HepG2 (cell line): Measurements from ENCODE around the gene SPATA33. TPM values are rescaled to one million over a fixed set of nuclear protein-coding genes. Genes with fewer than 3 reads are reported as not detected.

Source experiments
- AGO1 ChIP-seq: fragments of 200-400 bp; formaldehyde crosslinking; IDR thresholded peaks from 2 replicates; pipeline ENCODE4 v1.6.1; 2017; ENCODE audit warnings: mild to moderate bottlenecking, low read depth, low read length, moderate library complexity; ENCODE audit not compliant: poor library complexity, severe bottlenecking
- ATM ChIP-seq: fragments of 450-650 bp; IDR thresholded peaks from 2 replicates; pipeline ENCODE4 v1.7.1; 2017; ENCODE audit warnings: mild to moderate bottlenecking, borderline replicate concordance
- ATRX ChIP-seq: sonication (generic); formaldehyde crosslinking; IDR thresholded peaks from 2 replicates; pipeline ENCODE4 v1.4.0; 2020; ENCODE audit warnings: missing genetic modification reagents, borderline replicate concordance
- BCLAF1 ChIP-seq: fragments of 450-650 bp; IDR thresholded peaks from 2 replicates; pipeline ENCODE4 v1.6.1; 2017; ENCODE audit warnings: mild to moderate bottlenecking
- DMAP1 ChIP-seq: IDR thresholded peaks from 2 replicates; pipeline ENCODE4 v1.6.1; 2016
- ETV5 ChIP-seq: IDR thresholded peaks from 2 replicates; pipeline ENCODE4 v1.6.1; 2018; ENCODE audit warnings: missing biosample characterization, missing genetic modification reagents, inconsistent platforms, borderline replicate concordance
- EZH2 ChIP-seq: conservative IDR thresholded peaks from 2 replicates; pipeline ENCODE4 v1.6.1; 2012; ENCODE audit warnings: mild to moderate bottlenecking, low read depth, low read length, moderate library complexity
- HDAC2 ChIP-seq: sonication (generic); formaldehyde crosslinking; IDR thresholded peaks from 2 replicates; pipeline ENCODE4 v1.4.0; 2020; ENCODE audit warnings: missing genetic modification reagents
- MAFG ChIP-seq: sonication (generic); formaldehyde crosslinking; IDR thresholded peaks from 2 replicates; pipeline ENCODE4 v1.5.1; 2020; ENCODE audit warnings: mild to moderate bottlenecking, missing genetic modification reagents
- MIER2 ChIP-seq: IDR thresholded peaks from 2 replicates; pipeline ENCODE4 v1.6.1; 2016; ENCODE audit warnings: missing biosample characterization, missing genetic modification reagents
- NFKB2 ChIP-seq: sonication (generic); formaldehyde crosslinking; IDR thresholded peaks from 2 replicates; pipeline ENCODE4 v1.4.0; 2020; ENCODE audit warnings: missing genetic modification reagents, borderline replicate concordance
- PITX1 ChIP-seq: sonication (generic); formaldehyde crosslinking; IDR thresholded peaks from 2 replicates; pipeline ENCODE4 v1.5.1; 2020; ENCODE audit warnings: mild to moderate bottlenecking, missing genetic modification reagents
- PRDM15 ChIP-seq: sonication (generic); formaldehyde crosslinking; IDR thresholded peaks from 2 replicates; pipeline ENCODE4 v1.4.0; 2020; ENCODE audit warnings: missing genetic modification reagents
- RARA ChIP-seq: IDR thresholded peaks from 2 replicates; pipeline ENCODE4 v1.6.1; 2016; ENCODE audit warnings: missing genetic modification reagents, missing compliant biosample characterization
- SOX5 ChIP-seq: IDR thresholded peaks from 2 replicates; pipeline ENCODE4 v1.6.1; 2016; ENCODE audit warnings: borderline replicate concordance
- THRA ChIP-seq: sonication (generic); formaldehyde crosslinking; IDR thresholded peaks from 2 replicates; pipeline ENCODE4 v1.4.0; 2020; ENCODE audit warnings: missing genetic modification reagents, borderline replicate concordance
- ZFY ChIP-seq: sonication (generic); formaldehyde crosslinking; IDR thresholded peaks from 2 replicates; pipeline ENCODE4 v1.4.0; 2020; ENCODE audit warnings: missing genetic modification reagents
- ZNF256 ChIP-seq: sonication (generic); formaldehyde crosslinking; conservative IDR thresholded peaks from 2 replicates; pipeline ENCODE4 v1.4.0; 2020; ENCODE audit warnings: missing genetic modification reagents
- ZNF281 ChIP-seq: sonication (generic); formaldehyde crosslinking; IDR thresholded peaks from 2 replicates; pipeline ENCODE4 v1.4.0; 2020; ENCODE audit warnings: missing genetic modification reagents, borderline replicate concordance
- ZNF430 ChIP-seq: sonication (generic); formaldehyde crosslinking; IDR thresholded peaks from 2 replicates; pipeline ENCODE4 v1.9.0; 2021; ENCODE audit warnings: mild to moderate bottlenecking, missing genetic modification reagents
- polyA plus RNA-seq, 8 experiments: library from polyadenylated mRNA; depleted of rRNA in 3 of 8; stranded (reverse) in 7 of 8; unstranded in 1 of 8; fragments of >200 nt; fragmentation: Illumina TruSeq in 4 of 8; extraction: Trizol in 4 of 8; gene quantifications; 2 replicates each; pipeline versions ENCODE4 v1.2.1 to v1.2.3, GENCODE V29; 2011 to 2016; ENCODE audit warnings: low read depth in 4 of 8, missing spikeins in 1 of 8, mixed read lengths in 1 of 8; ENCODE audit not compliant: insufficient read depth in 1 of 8
- total RNA-seq, 5 experiments: library from RNA; depleted of rRNA; stranded (reverse); fragments of >200 nt; fragmentation: Illumina TruSeq; extraction: Trizol; gene quantifications; 2 replicates each; pipeline ENCODE4 v1.2.3, GENCODE V29; 2016; ENCODE audit warnings: low read depth in 1 of 5

Gene SPATA33
- total and polyA plus RNA-seq, 2 of the 13 experiments (the other 11 are each of a cell fraction or from before 2014, with no cell fraction given) = 5.7 to 11.0 TPM

- no peak for TF ChIP-seq PRDM15
- TF ChIP-seq MAFG (CRISPR knock-in tag) = no peak
- TF ChIP-seq EZH2 = no peak
- TF ChIP-seq RARA = peak; percentile 57; the same call in 1 of the 2 replicates
- peak; percentile 91 for TF ChIP-seq HDAC2 (CRISPR knock-in tag)
- peak; percentile 62; the same call in 1 of the 2 replicates for TF ChIP-seq ETV5
- peak; percentile 40; the same call in 1 of the 2 replicates for TF ChIP-seq DMAP1 (CRISPR knock-in tag)
- TF ChIP-seq ZNF281 (CRISPR knock-in tag) = peak; percentile 79
- TF ChIP-seq MIER2 (CRISPR knock-in tag) = peak; percentile 45; the same call in 1 of the 2 replicates
- peak; percentile 87; the same call in 1 of the 2 replicates for TF ChIP-seq ZNF430
- TF ChIP-seq ATRX = no peak
- TF ChIP-seq SOX5 (CRISPR knock-in tag) = peak; percentile 62; the same call in 1 of the 2 replicates
- no peak for TF ChIP-seq BCLAF1
- TF ChIP-seq THRA (CRISPR knock-in tag) = peak; percentile 80
- TF ChIP-seq NFKB2 (CRISPR knock-in tag) = no peak
- peak; percentile 86 for TF ChIP-seq PITX1 (CRISPR knock-in tag)
- TF ChIP-seq AGO1 = peak; percentile 24
- TF ChIP-seq ZNF256 (CRISPR knock-in tag) = no peak; the same call in 1 of the 2 replicates
- no peak; the same call in 1 of the 2 replicates for TF ChIP-seq ZFY
- no peak for TF ChIP-seq ATM
Measured at GRCh38 chr16:89700100-89700648, 42.5 kb downstream of the SPATA33 start (continued).
